MM.1S (cell line): ENCODE data around the gene RAPSN.

ENCODE experiments used
- DNase-seq: peaks from one replicate; pipeline ENCODE4 v3.0.0-alpha.2; 2015
- H2AFZ ChIP-seq: fragments of 300-600 bp; sonication (generic); 2 replicates; pipeline ENCODE4 v1.6.0; 2016; ENCODE audit warnings: antibody characterized with exemption, low read length
- H3F3A ChIP-seq: fragments of 300-600 bp; sonication (generic); 2 replicates; pipeline ENCODE4 v1.6.1; 2016; ENCODE audit warnings: mild to moderate bottlenecking, antibody characterized with exemption, low read length, moderate library complexity, mixed read lengths; ENCODE audit not compliant: insufficient read depth
- H3K27ac ChIP-seq: fragments of 300-600 bp; sonication (generic); 2 replicates; pipeline ENCODE4 v1.5.1; 2016; ENCODE audit warnings: mild to moderate bottlenecking, low read length
- H3K27me3 ChIP-seq: fragments of 300-600 bp; sonication (generic); replicated peaks from 2 replicates; pipeline ENCODE4 v1.6.0; 2016; ENCODE audit warnings: low read length; ENCODE audit not compliant: insufficient read depth
- H3K36me3 ChIP-seq: fragments of 300-600 bp; sonication (generic); replicated peaks from 2 replicates; pipeline ENCODE4 v1.6.1; 2016; ENCODE audit warnings: mild to moderate bottlenecking, low read length, mixed read lengths; ENCODE audit not compliant: insufficient read depth
- H3K4me1 ChIP-seq: fragments of 300-600 bp; sonication (generic); 2 replicates; pipeline ENCODE4 v1.6.1; 2016; ENCODE audit warnings: low read length, mixed read lengths
- H3K4me2 ChIP-seq: fragments of 300-600 bp; sonication (generic); 2 replicates; pipeline ENCODE4 v1.6.0; 2016; ENCODE audit warnings: low read depth, low read length
- H3K4me3 ChIP-seq: fragments of 300-600 bp; sonication (generic); 2 replicates; pipeline ENCODE4 v1.5.1; 2016; ENCODE audit warnings: low read length, mixed read lengths
- H3K79me2 ChIP-seq: fragments of 300-600 bp; sonication (generic); 2 replicates; pipeline ENCODE4 v1.6.1; 2016; ENCODE audit warnings: mixed run types, low read length, mixed read lengths
- H3K9ac ChIP-seq: fragments of 300-600 bp; sonication (generic); 2 replicates; pipeline ENCODE4 v1.6.1; 2016; ENCODE audit warnings: low read length, mixed read lengths
- H3K9me2 ChIP-seq: fragments of 300-600 bp; sonication (generic); replicated peaks from 2 replicates; pipeline ENCODE4 v1.6.1; 2016; ENCODE audit warnings: mild to moderate bottlenecking, low read length, mixed read lengths; ENCODE audit not compliant: insufficient read depth
- H3K9me3 ChIP-seq: fragments of 300-600 bp; sonication (generic); replicated peaks from 2 replicates; pipeline ENCODE4 v1.6.1; 2016; ENCODE audit warnings: mild to moderate bottlenecking, low read length, mixed read lengths; ENCODE audit not compliant: insufficient read depth
- H4K20me1 ChIP-seq: fragments of 300-600 bp; sonication (generic); 2 replicates; pipeline ENCODE4 v1.6.1; 2016; ENCODE audit warnings: mild to moderate bottlenecking, low read length, moderate library complexity, mixed read lengths; ENCODE audit not compliant: insufficient read depth
- CTCF ChIP-seq: fragments of 300-600 bp; sonication (generic); IDR thresholded peaks from 2 replicates; pipeline ENCODE4 v1.5.1; 2016; ENCODE audit warnings: antibody characterized with exemption, low read length, mixed read lengths
- EZH2 ChIP-seq: fragments of 300-600 bp; sonication (generic); optimal IDR thresholded peaks from 2 replicates; pipeline ENCODE3; 2017; ENCODE audit warnings: low read depth, mild to moderate bottlenecking, antibody characterized with exemption, low read length, mixed read lengths
- EZH2phosphoT487 ChIP-seq: fragments of 300-600 bp; sonication (generic); IDR thresholded peaks from 2 replicates; pipeline ENCODE4 v1.6.1; 2018; ENCODE audit warnings: antibody characterized with exemption, low read length

The RAPSN gene

GRCh38 chr11:47394050-47394321, 55.0 kb downstream of the RAPSN start:
- Histone ChIP-seq H3F3A (no peaks in the 10 kb centered on the region), H3K4me1 (peaks cover 31% of the 10 kb centered on the region), H4K20me1 (no peaks in the 10 kb centered on the region), H3K27ac (no peak overlapping the region), H3K4me3 (no peak overlapping the region), H3K4me2 (peak overlapping the region; percentile 56; the same call in 1 of the 2 replicates), H3K9me3 (no peaks in the 10 kb centered on the region), H3K9me2 (no peaks in the 10 kb centered on the region), H2AFZ (peak overlapping the region; percentile 86), H3K27me3 (no peaks in the 10 kb centered on the region), H3K36me3 (no peaks in the 10 kb centered on the region), H3K79me2 (no peaks in the 10 kb centered on the region), H3K9ac (no peak overlapping the region)
- TF ChIP-seq EZH2phosphoT487, result no peak
- TF ChIP-seq EZH2, result no peak
- no peak for TF ChIP-seq CTCF
- no peak for DNase-seq

DNA sequence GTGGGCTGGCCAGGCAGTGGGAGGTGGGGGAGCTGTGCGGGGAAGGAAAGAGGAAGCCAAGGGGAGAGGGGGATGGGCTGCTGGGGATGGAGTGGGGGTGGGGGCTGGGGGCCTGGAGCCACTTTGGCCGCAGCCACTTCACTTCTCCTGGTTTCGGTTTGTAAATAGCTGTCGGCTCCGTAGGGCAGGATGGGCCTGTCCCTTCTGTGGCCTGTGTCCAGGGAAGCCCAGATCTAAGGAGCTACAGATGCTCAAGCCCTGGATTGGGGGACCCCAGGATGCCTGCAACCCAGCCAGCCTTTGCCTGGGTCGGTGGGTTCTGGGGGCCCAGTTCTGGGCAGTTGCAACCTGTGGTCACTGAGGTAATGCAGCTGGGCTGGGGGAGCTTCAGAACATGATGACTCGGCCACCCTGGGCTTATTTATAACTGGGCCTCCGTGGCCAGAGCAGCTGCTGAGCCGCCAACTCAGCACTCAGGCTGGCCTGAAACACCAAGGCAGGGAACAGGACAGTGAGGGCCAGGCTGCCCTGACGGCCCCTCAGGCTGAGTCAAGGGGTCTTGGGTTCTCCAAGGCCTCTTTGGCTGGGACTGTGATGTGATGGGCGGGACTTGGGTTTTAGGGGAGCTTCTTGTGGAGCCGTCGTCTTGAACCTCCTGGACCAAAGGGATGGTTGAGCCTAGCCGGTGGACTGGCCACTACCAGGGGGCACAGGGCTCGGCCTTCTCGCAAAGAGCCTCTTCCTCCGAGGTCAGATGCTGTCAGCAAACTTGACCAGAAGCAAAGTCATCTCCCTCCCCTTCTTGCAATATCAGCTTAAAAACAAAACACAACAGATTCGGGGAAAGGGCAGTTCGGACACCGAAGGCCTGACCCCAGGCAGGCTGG, 55.5 kb downstream of the RAPSN start:
- TF ChIP-seq EZH2 (no peak), CTCF (no peak), EZH2phosphoT487 (no peak)
- Histone ChIP-seq H4K20me1 (no peaks in the 10 kb centered on the region), H3K4me1 (peaks cover 31% of the 10 kb centered on the region), H2AFZ (peak overlapping the region; percentile 17; the same call in 1 of the 2 replicates), H3K36me3 (no peaks in the 10 kb centered on the region), H3K4me3 (no peak overlapping the region), H3K27me3 (no peaks in the 10 kb centered on the region), H3K4me2 (peak overlapping the region; percentile 34; the same call in 1 of the 2 replicates), H3F3A (no peaks in the 10 kb centered on the region), H3K79me2 (no peaks in the 10 kb centered on the region), H3K27ac (peak overlapping the region; percentile 1; the same call in 1 of the 2 replicates), H3K9me2 (no peaks in the 10 kb centered on the region), H3K9ac (no peak overlapping the region), H3K9me3 (no peaks in the 10 kb centered on the region)
- peak; percentile 52 for DNase-seq

DNA sequence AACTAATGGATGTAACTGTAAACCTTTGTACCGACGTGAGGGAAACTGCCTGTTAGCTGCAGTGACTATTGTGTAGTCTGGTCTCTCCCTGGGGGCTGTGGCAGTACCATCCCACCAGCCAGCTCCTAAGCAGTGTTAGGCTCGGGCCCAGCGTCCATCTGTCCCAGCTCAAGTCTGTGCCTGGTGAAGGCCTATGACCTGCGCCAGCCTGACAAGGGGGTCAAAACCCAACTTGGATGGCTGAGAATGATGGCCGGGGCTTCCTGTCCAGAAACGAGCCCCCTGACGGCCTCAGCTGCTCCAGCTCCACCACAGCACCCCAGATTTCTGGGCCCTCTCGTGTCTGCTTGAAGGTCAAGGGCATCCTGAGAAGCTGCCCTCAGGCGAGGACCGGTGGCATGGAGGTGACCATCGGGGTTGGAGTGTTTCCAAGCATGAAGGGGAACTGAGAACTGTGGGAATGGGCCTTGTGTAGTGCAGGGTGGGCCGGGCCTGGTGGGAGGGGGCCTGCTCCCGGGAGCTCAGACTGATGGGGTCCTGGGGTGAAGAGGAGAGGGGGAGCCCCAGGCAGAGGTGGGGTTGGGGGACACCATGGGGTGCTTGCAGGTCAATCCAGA, 56.3 kb downstream of the RAPSN start:
- Histone ChIP-seq H3K4me1 (peaks cover 31% of the 10 kb centered on the region), H3F3A (no peaks in the 10 kb centered on the region), H3K36me3 (no peaks in the 10 kb centered on the region), H3K79me2 (no peaks in the 10 kb centered on the region), H3K27ac (no peak overlapping the region), H2AFZ (no peak overlapping the region), H3K9ac (no peak overlapping the region), H3K4me2 (peak overlapping the region; percentile 34; the same call in 1 of the 2 replicates), H3K9me2 (no peaks in the 10 kb centered on the region), H3K9me3 (no peaks in the 10 kb centered on the region), H4K20me1 (no peaks in the 10 kb centered on the region), H3K27me3 (no peaks in the 10 kb centered on the region), H3K4me3 (no peak overlapping the region)
- no peak for TF ChIP-seq CTCF
- TF ChIP-seq EZH2, result no peak
- TF ChIP-seq EZH2phosphoT487, result no peak
- no peak for DNase-seq
